GM18517 (cell line): ENCODE results near the gene SAMD13.
"Not testable (repeated sequence)": the region's sequence is repeated elsewhere in the genome, so short reads cannot be mapped to it uniquely, and the experiment has no call there.

Experiments used
- ATAC-seq: cut with Tn5 transposase; IDR thresholded peaks from one replicate; pipeline ENCODE4 v1.9.1; 2021; ENCODE audit warnings: mild to moderate bottlenecking, moderate library complexity; ENCODE audit not compliant: unreplicated experiment

The SAMD13 gene

GRCh38 chr1:84283381-84283780 is 18.1 kb upstream of the SAMD13 start:
- ATAC-seq, result no peak

GRCh38 chr1:84286071-84286470 is 15.4 kb upstream of the SAMD13 start:
- ATAC-seq, result no peak

DNA sequence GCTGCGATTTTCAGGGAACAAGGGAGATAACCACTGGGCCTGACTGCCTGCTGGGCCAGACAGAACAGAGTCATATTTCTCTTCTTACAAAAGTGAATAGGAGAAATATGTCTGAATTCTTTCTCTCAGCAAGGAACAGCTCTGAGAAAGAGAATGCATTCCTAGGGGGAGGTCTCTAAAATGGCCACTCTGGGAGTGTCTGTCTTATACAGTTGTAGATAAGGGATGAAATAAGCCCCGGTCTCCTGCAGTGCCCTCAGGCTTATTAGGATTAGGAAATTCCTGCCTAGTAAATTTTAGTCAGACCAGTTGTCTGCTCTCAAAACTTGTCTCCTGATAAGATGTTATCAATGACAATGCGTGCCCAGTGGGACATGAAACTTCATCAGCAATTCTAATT is 14.1 kb upstream of the SAMD13 start:
- not testable (repeated sequence) for ATAC-seq

DNA sequence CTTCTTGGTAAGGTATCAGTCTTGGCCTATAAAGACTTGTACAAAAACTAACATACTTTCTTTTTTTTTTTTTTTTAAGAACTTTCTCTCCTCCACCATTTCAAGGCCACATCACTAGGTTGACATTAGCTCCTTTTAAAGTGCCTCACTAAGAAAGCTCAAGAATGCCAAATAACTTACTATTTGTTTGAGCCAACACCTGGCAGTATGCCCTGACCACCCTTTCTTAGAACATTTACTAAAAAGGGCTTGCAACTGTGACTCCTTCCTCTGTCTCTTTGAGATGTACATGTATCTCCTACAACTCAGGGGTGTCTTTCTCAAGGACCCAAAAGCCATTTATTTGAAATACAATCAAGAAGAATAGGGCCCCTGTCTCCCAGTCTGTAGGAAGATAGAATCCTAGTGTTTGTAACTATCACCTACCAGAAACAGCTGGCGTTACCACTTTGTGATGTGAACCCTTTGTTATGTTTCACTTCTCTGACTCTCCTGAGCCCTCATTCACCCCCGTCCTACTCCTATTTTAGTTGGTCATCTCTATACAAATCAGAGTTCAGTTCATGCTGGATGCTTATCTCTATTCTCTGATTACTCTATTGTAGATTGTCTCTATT is 12.2 kb upstream of the SAMD13 start:
- no peak for ATAC-seq

DNA sequence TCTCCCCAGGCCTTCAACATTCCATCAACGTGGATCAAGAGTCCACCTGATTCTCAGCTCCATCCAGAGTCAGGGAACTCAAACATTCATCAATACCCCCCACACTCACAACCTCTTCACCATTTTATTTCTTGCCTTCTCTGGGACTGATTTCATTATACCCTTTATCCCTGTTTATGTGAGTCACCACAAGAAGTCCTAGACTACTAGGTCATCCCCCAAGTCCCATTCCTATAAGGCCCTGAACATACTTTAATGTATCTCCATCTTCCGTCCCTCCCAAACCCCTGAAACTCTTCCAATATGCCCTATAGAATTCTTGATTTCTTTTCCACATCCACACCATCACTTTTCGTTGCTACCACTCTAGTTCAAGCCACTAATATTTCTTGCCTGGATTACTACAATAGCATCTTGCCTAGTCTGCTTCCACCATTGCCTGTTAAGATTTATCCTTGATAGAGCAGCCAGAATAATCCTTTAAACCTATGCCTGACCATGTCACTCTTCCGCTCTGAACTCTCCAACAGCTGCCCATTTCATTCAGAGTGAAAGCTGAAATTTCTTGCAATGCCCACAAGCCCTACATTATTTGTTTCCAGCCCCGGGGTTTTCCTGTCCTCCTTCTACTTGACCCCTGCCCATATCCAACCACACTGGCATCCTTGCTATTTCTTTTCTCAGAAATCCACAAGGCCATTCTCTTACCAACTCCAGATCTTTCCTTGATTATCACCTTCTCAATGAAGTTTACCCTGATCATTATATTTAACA is 9.4 kb upstream of the SAMD13 start:
- ATAC-seq, result no peak

GRCh38 chr1:84293766-84294165 is 7.7 kb upstream of the SAMD13 start:
- ATAC-seq, result no peak

DNA sequence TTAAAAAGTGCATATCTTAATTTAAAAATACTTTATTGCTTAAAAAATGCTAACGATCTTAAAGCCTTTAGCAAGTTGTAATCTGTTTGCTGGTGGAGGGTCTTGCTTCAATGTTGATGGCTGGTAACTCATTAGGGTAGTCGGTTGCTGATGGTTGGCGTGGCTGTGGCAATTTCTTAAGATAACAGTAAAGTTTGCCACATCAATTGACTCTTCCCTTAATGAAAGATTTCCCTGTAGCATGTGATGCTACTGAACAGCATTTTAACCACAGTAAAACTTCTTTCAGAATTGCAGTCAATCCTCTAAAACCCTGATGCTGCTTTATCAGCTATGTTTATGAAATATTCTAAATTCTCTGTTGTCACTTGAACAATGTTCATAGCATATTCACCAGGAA is 6.8 kb upstream of the SAMD13 start:
- ATAC-seq, result no peak

GRCh38 chr1:84297546-84298244 is 3.8 kb upstream of the SAMD13 start:
- ATAC-seq, result peak; percentile 6

DNA sequence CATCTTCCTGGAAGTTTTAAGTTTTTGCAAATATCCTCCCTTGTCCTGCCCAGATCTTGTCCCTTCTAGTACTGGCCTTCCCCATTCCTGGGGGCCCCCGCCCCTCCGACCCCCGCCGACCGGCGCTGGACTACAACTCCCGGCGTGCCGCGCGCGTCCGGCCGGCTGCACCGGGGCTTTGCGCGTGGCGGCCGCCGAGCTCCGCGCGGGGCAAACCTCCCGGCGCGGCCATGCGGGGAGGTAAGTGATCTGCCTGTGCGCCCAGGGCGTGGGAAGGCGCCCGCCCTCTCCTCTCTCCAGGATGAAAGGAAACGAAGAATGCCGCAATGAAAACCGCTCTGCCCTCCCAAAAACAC is 3.2 kb upstream of the SAMD13 start:
- ATAC-seq, result peak; percentile 67

DNA sequence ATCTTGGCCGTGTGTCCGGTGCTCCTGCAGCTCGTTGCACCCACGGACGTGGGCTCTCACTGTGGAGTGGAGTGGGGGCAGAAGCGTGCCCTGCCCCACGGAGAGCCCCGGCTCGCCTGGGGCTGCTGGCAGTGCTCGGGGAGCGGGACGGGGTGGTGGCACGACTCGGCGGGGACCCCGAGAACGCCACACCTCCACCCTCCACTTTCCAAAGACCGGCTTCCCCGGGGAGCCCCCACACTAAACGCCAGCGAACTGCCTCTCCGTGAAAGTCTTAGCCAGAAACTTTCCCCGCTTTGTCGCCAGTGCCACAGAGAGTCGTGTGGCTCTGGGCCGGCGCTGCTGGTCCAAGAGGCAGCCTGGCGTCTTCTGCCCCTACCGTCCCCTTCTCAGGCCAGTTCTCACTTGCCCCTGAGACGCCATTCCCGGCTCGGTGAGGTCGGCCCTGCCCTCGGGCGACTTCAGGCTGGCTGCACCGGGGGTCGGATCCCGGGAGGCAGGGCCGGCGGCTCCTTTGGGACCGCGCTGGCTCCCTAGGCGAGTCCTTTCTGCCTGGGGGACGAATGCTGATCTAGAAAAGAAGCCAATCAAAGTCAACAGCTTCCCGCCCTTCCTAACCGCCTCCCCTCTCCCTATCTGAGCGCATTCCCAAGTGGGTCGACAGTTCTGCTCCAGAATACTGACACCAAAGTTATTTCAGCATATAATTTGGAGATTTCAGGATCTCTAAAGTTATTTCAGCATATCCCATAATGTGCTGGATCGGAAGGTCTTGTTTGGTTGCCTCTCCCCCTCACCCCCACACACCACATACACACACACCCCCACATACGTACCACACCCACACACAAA is 2.6 kb upstream of the SAMD13 start:
- peak; percentile 43 for ATAC-seq

DNA sequence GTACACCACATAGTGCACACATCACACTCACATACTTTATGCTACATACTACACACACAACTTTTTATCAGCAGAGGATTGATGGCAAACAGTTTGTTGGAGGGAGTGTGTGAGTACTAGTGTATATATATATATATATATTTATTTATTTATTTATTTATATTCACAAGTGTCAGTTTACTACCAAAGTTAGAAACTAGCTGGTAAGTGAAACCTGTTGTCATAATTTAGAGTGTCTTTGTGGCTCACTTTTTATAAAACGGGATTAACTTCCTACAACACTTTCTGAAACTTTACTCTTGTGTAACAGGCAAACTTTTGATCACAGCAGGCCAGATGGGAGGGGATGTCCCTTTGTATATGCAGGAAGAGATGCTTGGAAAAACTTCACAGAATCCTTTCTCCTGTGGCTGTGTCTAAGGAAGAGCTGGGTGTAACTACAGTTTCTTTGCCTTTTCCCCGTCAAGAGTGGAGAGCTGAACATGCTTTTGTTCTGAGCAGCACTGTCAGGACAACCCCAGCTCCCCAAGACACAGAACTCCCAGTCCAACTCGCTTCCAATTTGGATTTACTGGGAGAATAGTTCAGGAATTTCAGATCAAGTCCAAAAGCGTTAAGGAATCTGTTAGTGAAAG is 1.9 kb upstream of the SAMD13 start:
- ATAC-seq, result no peak

DNA sequence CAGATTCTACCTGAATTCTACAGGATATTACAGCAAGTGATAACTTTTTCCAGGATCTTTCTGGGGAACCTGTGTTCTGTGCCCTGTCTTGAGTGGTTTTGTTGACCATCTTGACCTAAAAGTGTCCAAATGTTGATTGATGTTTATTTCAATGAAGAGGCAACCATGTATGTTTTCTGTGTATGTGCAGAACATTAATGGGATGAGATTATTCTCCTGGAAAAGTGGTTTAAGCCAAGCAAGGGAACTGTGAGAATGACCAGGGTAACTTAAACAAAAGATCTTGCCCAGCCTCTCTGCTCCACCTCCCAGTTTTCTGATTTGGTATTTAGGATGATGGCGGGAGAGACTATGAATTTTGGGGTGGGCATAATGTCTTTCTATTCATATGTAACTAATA is 1.0 kb upstream of the SAMD13 start:
- ATAC-seq, result no peak

DNA sequence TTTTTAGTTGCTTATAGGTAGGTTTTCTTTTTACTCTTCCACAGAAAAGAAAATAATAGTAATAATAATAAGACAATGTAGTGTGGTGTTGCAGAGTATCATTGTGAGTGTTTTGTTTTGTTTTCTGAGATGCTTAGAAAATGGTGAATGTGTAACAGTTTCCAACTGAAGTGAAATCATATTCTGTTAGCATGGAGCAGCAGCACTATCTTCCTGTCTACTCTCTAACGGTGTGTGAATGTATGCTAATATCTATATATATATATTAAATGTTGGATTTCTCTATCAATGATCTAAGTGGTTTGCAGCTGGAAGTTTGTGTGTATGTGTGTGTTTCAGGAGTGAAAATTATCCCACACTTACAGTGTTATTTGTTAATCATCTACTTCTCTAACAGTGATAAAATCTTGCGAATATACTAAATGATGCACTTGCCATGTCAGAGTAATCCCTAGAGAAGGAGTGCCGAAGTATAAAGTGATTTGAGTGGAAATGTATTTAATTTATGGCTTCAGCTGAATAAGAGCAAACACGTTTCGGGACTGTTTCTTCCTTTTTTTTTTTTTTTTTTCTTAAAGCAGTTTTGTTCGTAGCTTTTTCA is 377 bp downstream of the SAMD13 start:
- no peak for ATAC-seq

DNA sequence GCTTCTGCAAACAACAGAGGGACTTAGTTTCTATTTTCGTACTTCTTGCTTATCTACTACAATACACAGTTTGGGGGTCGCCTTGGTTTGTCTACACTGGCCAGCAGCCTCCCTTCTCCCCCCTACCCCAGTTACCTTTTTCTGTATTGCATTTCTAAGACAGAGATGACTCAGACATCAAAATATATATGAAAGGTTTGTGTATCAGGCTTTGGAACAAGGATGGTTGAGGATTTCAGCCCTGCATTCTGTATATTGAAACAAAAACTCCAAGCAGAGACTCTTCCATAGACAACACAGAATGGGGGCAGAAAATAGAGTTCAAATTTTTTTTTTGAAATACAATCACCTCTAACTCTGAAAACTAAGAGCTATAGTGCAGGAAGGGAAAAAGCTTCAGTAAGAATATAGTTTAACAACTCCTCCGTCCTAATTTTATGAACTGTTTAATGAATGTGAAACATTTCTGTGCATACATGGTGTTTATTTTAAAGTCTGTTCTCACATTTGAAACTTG is 1.9 kb downstream of the SAMD13 start:
- ATAC-seq, result no peak

- ATAC-seq, result no peak
These were observed 5.9 kb downstream of the SAMD13 start for GRCh38 chr1:84307398-84307797.

- no peak for ATAC-seq
These were observed 9.8 kb downstream of the SAMD13 start for GRCh38 chr1:84311296-84311695.

DNA sequence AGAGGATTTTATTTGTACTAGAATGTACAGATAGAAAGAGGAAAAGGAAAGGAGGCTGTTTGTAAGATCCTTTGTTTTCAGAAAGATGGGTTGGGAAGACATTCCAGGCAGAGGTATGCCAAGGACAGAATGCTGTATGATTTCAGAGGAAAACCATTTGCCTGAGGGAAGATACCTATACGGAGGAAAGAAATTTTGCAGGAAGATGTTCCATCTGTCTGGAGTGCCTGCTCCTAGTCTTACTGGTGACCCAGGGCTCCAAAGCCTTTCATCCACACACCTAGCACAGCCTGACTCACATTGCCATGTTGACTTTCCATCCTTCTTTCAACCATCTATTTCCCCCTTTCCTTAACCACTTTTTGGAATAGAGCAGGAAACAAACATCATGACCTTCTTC is 18.2 kb downstream of the SAMD13 start:
- no peak for ATAC-seq

GRCh38 chr1:84327830-84328229 is 26.3 kb downstream of the SAMD13 start:
- ATAC-seq, result no peak

GRCh38 chr1:84330125-84330984 is 28.8 kb downstream of the SAMD13 start:
- no peak for ATAC-seq
